NT2/D1 (cell line): ENCODE results near the gene CCDC86.

Experiments
- SUZ12 ChIP-seq: IDR thresholded peaks from 2 replicates; pipeline ENCODE4 v1.6.1; 2011; ENCODE audit not compliant: insufficient read length, insufficient read depth; ENCODE audit errors: extremely low read depth
- ZNF274 ChIP-seq: IDR thresholded peaks from 2 replicates; pipeline ENCODE4 v1.6.1; 2011; ENCODE audit warnings: mild to moderate bottlenecking, low read depth, low read length

DNA sequence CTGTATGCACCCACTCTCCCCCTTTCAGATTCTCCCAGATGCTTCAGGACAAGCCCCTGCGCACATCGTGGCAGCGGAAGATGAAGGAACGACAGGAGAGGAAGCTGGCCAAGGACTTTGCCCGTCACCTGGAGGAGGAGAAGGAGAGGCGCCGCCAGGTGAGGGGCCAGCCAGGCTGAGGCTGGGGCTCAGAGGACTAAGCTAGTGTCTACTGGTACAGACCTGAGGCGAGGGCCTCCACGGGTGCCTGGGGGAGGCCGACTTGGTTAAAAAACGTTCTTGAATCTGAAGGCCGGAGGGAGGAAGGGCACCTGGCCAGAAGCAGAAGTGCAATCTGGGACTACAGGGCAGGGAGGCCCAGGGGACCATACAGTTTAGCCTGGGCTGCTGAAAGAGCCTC, 6.0 kb downstream of the CCDC86 start:
- TF ChIP-seq SUZ12 = no peak
- TF ChIP-seq ZNF274 = no peak
